ENCODE results near the gene SEMA6A. TPM values are rescaled to one million over a fixed set of nuclear protein-coding genes. Genes with fewer than 3 reads are reported as not detected.

SEMA6A gene
- total and polyA plus RNA-seq, 12 donors, result 2.9 to 11.3 (median 7.8) TPM

- Histone ChIP-seq H3K36me3 (peaks cover 0 to 35% (median 17%) of the 10 kb centered on the region in 9 donors), H3K4me1 (peaks cover 0 to 51% (median 22%) of the 10 kb centered on the region in 9 donors), H3K27ac (no peak overlapping the region), H3K4me3 (no peak overlapping the region), H3K9me3 (no peaks in the 10 kb centered on the region), H3K27me3 (no peaks in the 10 kb centered on the region)
- DNase-seq (no peak), ATAC-seq (no peak)
- intact Hi-C loops (cut with DNase I), result no loop called here
- 94 to 96% methylated on average over 3 of the region's 3 CpGs for WGBS, 2 donors
- no peak for TF ChIP-seq CTCF (IDR thresholded peaks at IDR 0.05)
Measured at GRCh38 chr5:116442931-116443551, 131.6 kb downstream of the SEMA6A start.

- Histone ChIP-seq H3K4me3 (no peak overlapping the region), H3K27ac (no peak overlapping the region), H3K9me3 (no peaks in the 10 kb centered on the region), H3K27me3 (no peaks in the 10 kb centered on the region), H3K4me1 (peaks cover 0 to 55% (median 22%) of the 10 kb centered on the region in 9 donors), H3K36me3 (peaks cover 0 to 26% (median 10%) of the 10 kb centered on the region in 9 donors)
- intact Hi-C loops (cut with DNase I), result no loop called here
- peak; percentile 18 to 54 for DNase-seq
- no peak for TF ChIP-seq CTCF (IDR thresholded peaks at IDR 0.05)
- peak in 7 of 8 donors; percentile 12 to 76 (median 48) for ATAC-seq
- WGBS, 2 donors, result 29 to 34% methylated on average over 3 of the region's 3 CpGs
Measured at GRCh38 chr5:116442095-116442534, 132.5 kb downstream of the SEMA6A start.

GRCh38 chr5:116441223-116441622 lies 133.4 kb downstream of the SEMA6A start:
- intact Hi-C loops (cut with DNase I), result no loop called here
- DNase-seq, result no peak
- Histone ChIP-seq H3K36me3 (peaks cover 0 to 17% (median under 1%) of the 10 kb centered on the region in 9 donors), H3K4me3 (no peak overlapping the region), H3K27ac (no peak overlapping the region), H3K27me3 (no peaks in the 10 kb centered on the region), H3K9me3 (no peaks in the 10 kb centered on the region), H3K4me1 (peaks cover 0 to 63% (median 22%) of the 10 kb centered on the region in 9 donors)
- TF ChIP-seq CTCF (IDR thresholded peaks at IDR 0.05), result no peak
- no peak for ATAC-seq
- 92 to 95% methylated on average over 2 of the region's 2 CpGs for WGBS, 2 donors

- Histone ChIP-seq H3K9me3 (no peaks in the 10 kb centered on the region), H3K36me3 (peaks cover 0 to 12% (median 0%) of the 10 kb centered on the region in 9 donors), H3K4me3 (no peak overlapping the region), H3K27ac (no peak overlapping the region), H3K4me1 (peaks cover 0 to 63% (median 22%) of the 10 kb centered on the region in 9 donors), H3K27me3 (no peaks in the 10 kb centered on the region)
- no peak for DNase-seq
- intact Hi-C loops (cut with DNase I), result no loop called here
- no peak for TF ChIP-seq CTCF (IDR thresholded peaks at IDR 0.05)
- no peak for ATAC-seq
- WGBS, 2 donors, result 71 to 81% methylated on average over 5 of the region's 5 CpGs
Measured at GRCh38 chr5:116440457-116441001, 134.1 kb downstream of the SEMA6A start.
